ENCODE measurements around the gene MAGEA4. TPM values are rescaled to one million over a fixed set of nuclear protein-coding genes. Genes with fewer than 3 reads are reported as not detected.

Gene MAGEA4
- total and polyA plus RNA-seq, 10 donors = not detected

DNA sequence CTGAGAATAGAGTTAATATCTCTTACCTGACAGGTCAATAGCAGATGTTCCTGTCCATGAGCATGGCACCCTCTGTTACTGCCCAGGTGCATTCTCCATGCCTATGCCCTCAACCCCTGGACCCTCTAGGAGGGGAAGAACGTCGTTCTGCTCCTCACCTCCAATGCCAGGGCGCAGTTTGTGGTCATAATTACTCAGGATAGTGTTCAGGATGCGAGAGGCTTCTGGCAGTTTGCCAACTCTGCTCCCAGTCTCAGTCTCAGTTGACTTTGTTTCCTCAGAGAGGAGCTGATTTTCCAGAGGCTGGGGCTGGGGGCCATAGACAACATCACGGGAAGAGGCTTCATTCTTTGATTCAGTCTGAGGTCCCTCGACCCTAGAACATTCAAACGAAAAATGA, 57.3 kb downstream of the MAGEA4 start:
- TF ChIP-seq POLR2AphosphoS5 (IDR thresholded peaks at IDR 0.05) = no peak
- TF ChIP-seq, protein P1, sequence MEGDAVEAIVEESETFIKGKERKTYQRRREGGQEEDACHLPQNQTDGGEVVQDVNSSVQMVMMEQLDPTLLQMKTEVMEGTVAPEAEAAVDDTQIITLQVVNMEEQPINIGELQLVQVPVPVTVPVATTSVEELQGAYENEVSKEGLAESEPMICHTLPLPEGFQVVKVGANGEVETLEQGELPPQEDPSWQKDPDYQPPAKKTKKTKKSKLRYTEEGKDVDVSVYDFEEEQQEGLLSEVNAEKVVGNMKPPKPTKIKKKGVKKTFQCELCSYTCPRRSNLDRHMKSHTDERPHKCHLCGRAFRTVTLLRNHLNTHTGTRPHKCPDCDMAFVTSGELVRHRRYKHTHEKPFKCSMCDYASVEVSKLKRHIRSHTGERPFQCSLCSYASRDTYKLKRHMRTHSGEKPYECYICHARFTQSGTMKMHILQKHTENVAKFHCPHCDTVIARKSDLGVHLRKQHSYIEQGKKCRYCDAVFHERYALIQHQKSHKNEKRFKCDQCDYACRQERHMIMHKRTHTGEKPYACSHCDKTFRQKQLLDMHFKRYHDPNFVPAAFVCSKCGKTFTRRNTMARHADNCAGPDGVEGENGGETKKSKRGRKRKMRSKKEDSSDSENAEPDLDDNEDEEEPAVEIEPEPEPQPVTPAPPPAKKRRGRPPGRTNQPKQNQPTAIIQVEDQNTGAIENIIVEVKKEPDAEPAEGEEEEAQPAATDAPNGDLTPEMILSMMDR (IDR thresholded peaks at IDR 0.05 in 8 of 11, conservative IDR thresholded peaks at IDR 0.05 in 3 of 11) = no peak
- TF ChIP-seq POLR2A (IDR thresholded peaks at IDR 0.05) = no peak
- H3K36me3 ChIP-seq = peaks cover 0 to 9% (median 0%) of the 10 kb centered on the region in 6 donors
- WGBS, 5 donors = 46 to 82% (median 71%) methylated on average over 7 of the region's 7 CpGs
- H3K27ac ChIP-seq = no peak overlapping the region
- intact Hi-C loops (cut with DNase I; ENCODE audit: low total_unique reads) = no loop called here
- peaks cover 0 to 23% (median 10%) of the 10 kb centered on the region in 7 donors for H3K27me3 ChIP-seq (replicated peaks in 1 of 7)
- no peaks in the 10 kb centered on the region for H3K9me3 ChIP-seq
- H3K4me3 ChIP-seq = no peak overlapping the region
- no peaks in the 10 kb centered on the region for H3K4me1 ChIP-seq
- no peak for DNase-seq

DNA sequence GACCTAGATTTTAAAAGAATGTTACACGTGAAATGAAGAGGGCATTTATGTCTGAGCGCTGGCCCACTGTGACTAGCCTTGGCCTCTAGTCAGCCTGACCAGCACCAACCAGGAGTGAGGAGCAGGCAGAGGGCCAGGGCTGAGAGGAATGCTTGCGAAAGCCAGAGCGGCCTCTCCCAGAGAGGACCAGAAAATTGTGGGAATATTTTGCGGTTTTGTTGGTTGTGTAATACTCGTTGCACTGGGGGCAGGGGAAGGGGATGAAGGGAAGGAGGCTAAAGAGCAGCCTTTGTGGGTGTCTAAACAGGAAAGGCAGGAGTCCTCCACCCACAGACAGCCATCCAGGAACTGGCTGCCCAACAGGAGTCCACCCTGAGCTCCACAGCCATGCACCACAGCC, 58.0 kb downstream of the MAGEA4 start:
- 57 to 74% (median 61%) methylated on average over 6 of the region's 6 CpGs for WGBS, 5 donors
- Histone ChIP-seq H3K27me3 (replicated peaks in 1 of 7) (peaks cover 0 to 26% (median 11%) of the 10 kb centered on the region in 7 donors), H3K4me3 (no peak overlapping the region), H3K9me3 (no peaks in the 10 kb centered on the region), H3K36me3 (peaks cover 0 to 9% (median 0%) of the 10 kb centered on the region in 6 donors), H3K4me1 (no peaks in the 10 kb centered on the region), H3K27ac (no peak overlapping the region)
- DNase-seq = no peak
- TF ChIP-seq POLR2AphosphoS5 (IDR thresholded peaks at IDR 0.05) = peak in 1 of 3 donors; percentile 9
- TF ChIP-seq, protein P1 (IDR thresholded peaks at IDR 0.05 in 8 of 11, conservative IDR thresholded peaks at IDR 0.05 in 3 of 11) = no peak
- intact Hi-C loops (cut with DNase I; ENCODE audit: low total_unique reads) = no loop called here

DNA sequence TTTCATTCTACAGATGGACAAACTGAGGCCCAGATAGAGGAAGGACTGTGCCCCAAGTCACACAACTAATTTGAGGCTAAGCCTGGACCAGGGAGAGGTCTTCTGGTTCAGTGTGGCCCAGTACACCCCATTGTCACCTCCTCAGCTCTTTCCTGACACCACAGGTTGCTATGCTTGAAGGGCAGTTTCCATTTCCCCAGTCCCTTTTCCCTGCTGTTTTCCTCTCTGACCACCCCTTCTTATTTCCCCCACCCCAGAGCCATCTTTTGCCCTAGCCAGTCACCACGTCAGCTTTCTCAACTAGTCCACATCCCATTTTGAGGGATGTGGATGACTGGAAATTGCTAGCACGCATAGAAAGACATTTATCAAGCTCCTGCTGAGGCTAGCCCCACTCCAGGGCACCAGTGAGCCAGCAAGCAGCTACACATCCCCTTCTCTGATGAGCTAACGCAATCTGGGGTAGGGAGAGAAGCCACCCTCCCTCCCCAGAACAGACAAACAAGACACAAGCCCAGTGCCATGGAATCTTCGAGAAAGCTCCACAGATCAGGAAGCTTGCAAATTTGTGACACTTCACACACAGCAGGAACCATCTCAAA, 60.5 kb downstream of the MAGEA4 start:
- DNase-seq = no peak
- peaks cover 0 to 30% (median 11%) of the 10 kb centered on the region in 7 donors for H3K27me3 ChIP-seq (replicated peaks in 1 of 7)
- no peak for TF ChIP-seq POLR2A (IDR thresholded peaks at IDR 0.05)
- TF ChIP-seq POLR2AphosphoS5 (IDR thresholded peaks at IDR 0.05) = no peak
- TF ChIP-seq, protein P1 (IDR thresholded peaks at IDR 0.05 in 8 of 11, conservative IDR thresholded peaks at IDR 0.05 in 3 of 11) = no peak
- 37 to 66% (median 56%) methylated on average over 3 to 4 of the region's 4 CpGs for WGBS, 5 donors
- peak overlapping the region in 3 of 8 donors; percentile 51 to 71 (median 60) for H3K27ac ChIP-seq
- H3K36me3 ChIP-seq = peaks cover 0 to 9% (median 0%) of the 10 kb centered on the region in 6 donors
- no peaks in the 10 kb centered on the region for H3K4me1 ChIP-seq
- intact Hi-C loops (cut with DNase I; ENCODE audit: low total_unique reads) = no loop called here
- H3K9me3 ChIP-seq = no peaks in the 10 kb centered on the region
- peak overlapping the region in 3 of 8 donors; percentile 38 to 64 (median 43) for H3K4me3 ChIP-seq

DNA sequence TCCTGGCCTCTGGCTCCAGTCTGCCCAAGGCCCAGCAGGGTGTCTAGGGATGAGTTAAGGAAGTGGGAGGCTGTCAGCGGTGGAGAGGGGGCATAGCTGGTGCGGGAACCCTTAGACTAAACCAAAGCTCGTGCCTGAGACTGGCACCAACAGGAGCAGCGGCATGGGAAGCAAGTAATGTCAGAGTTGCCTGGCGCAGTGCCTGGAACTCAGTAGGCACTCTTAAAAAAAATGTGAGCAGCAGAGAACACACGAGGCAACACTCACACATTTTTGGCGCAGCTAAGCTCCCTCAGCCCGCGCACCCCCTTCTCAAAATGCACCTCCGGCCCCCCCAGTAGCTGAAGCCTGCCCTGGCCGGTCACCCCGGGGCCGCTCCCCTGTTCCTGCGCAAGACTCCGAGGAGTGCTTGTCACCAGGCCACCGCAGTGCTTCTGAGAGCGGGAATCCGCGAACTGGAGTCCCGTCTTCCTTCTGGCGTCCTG, 61.2 kb downstream of the MAGEA4 start:
- DNase-seq = no peak
- no peaks in the 10 kb centered on the region for H3K4me1 ChIP-seq
- H3K27ac ChIP-seq = peak overlapping the region in 5 of 8 donors; percentile 33 to 71 (median 56)
- peaks cover 0 to 30% (median 11%) of the 10 kb centered on the region in 7 donors for H3K27me3 ChIP-seq (replicated peaks in 1 of 7)
- WGBS, 5 donors = 10 to 35% (median 14%) methylated on average over 9 to 21 of the region's 21 CpGs
- peaks cover 0 to 6% (median 0%) of the 10 kb centered on the region in 6 donors for H3K36me3 ChIP-seq
- H3K4me3 ChIP-seq = peak overlapping the region; percentile 5 to 64 (median 31)
- intact Hi-C loops (cut with DNase I; ENCODE audit: low total_unique reads) = no loop called here
- TF ChIP-seq POLR2AphosphoS5 (IDR thresholded peaks at IDR 0.05) (no peak), POLR2A (IDR thresholded peaks at IDR 0.05) (no peak)
- TF ChIP-seq, protein P1 (IDR thresholded peaks at IDR 0.05 in 8 of 11, conservative IDR thresholded peaks at IDR 0.05 in 3 of 11) = no peak
- H3K9me3 ChIP-seq = no peaks in the 10 kb centered on the region
